H1 (cell line): Measurements from ENCODE around the gene GPR18. TPM values are rescaled to one million over a fixed set of nuclear protein-coding genes. Genes with fewer than 3 reads are reported as not detected.

Experiments
- CTBP2 ChIP-seq: IDR thresholded peaks from 2 replicates; pipeline ENCODE4 v1.7.0; 2011; ENCODE audit warnings: borderline replicate concordance, mild to moderate bottlenecking, moderate library complexity, mixed read lengths, low read length; ENCODE audit not compliant: insufficient read depth, insufficient read length
- CTCF ChIP-seq, 3 experiments: IDR thresholded peaks; 1 replicate in 2 of 3; 2 replicates in 1 of 3; pipeline versions ENCODE4 v1.5.1 to v1.6.1; 2011; ENCODE audit warnings: low read length in 3 of 3, mild to moderate bottlenecking in 3 of 3, inconsistent platforms in 2 of 3, low read depth in 1 of 3, moderate library complexity in 1 of 3; ENCODE audit not compliant: insufficient read depth in 1 of 3; ENCODE audit errors: control extremely low read depth in 1 of 3
- polyA plus RNA-seq, 7 experiments: library from polyadenylated mRNA; depleted of rRNA in 3 of 7; stranded (reverse) in 5 of 7; unstranded in 2 of 7; fragments of >200 nt in 5 of 7; fragments of 200-250 nt in 2 of 7; gene quantifications; 1 replicate in 5 of 7; 2 replicates in 1 of 7; 4 replicates in 1 of 7; pipeline versions ENCODE4 v1.2.1 to v1.2.3, GENCODE V29; 2011 to 2013; ENCODE audit warnings: missing spikeins in 2 of 7, mixed read lengths in 2 of 7
- total RNA-seq: library from RNA; stranded (reverse); fragmentation: NEBNext Ultra II Directional; extraction: Animal tissue kit (Norgen Biotek cat#: 25700); gene quantifications from 2 replicates; pipeline ENCODE4 v1.2.1, GENCODE V29; 2021

The GPR18 gene
- total and polyA plus RNA-seq, 2 of the 8 experiments (the other 6 are each of a cell fraction or from before 2014, with no cell fraction given), result not detected

- no peak for TF ChIP-seq CTBP2
- no peak for TF ChIP-seq CTCF (IDR thresholded peaks at IDR 0.05; ENCODE audit: control extremely low read depth in 1 of 3, insufficient read depth in 1 of 3, low read depth in 1 of 3, low read length in 3 of 3)
These were observed 43.1 kb upstream of the GPR18 start (continued) for GRCh38 chr13:99301056-99301838.
